ENCODE measurements around the gene ZP3.
"Not testable (repeated sequence)": the region's sequence is repeated elsewhere in the genome, so short reads cannot be mapped to it uniquely, and the experiment has no call there.

Gene ZP3

GRCh38 chr7:76395965-76396726 is 28.6 kb upstream of the ZP3 start:
- TF ChIP-seq POLR2A (IDR thresholded peaks at IDR 0.05; ENCODE audit: low read length): no peak
- no peak for TF ChIP-seq GATA1 (IDR thresholded peaks at IDR 0.05; ENCODE audit: low read depth, low read length)
- DNase-seq: peak in 1 of 2 experiments; percentile 41

GRCh38 chr7:76396864-76397263 is 27.9 kb upstream of the ZP3 start:
- TF ChIP-seq GATA1 (IDR thresholded peaks at IDR 0.05; ENCODE audit: low read depth, low read length) (no peak), POLR2A (IDR thresholded peaks at IDR 0.05; ENCODE audit: low read length) (no peak)
- no peak for DNase-seq

- DNase-seq: peak; percentile 87 to 89
- TF ChIP-seq POLR2A (IDR thresholded peaks at IDR 0.05; ENCODE audit: low read length): no peak
- TF ChIP-seq GATA1 (IDR thresholded peaks at IDR 0.05; ENCODE audit: low read depth, low read length): no peak
Observed at GRCh38 chr7:76397409-76398183, 27.2 kb upstream of the ZP3 start.

GRCh38 chr7:76400248-76400647 is 24.5 kb upstream of the ZP3 start:
- TF ChIP-seq GATA1 (IDR thresholded peaks at IDR 0.05; ENCODE audit: low read depth, low read length) (no peak), POLR2A (IDR thresholded peaks at IDR 0.05; ENCODE audit: low read length) (no peak)
- no peak for DNase-seq

- DNase-seq: not testable (repeated sequence)
Observed at GRCh38 chr7:76403097-76403496, 21.7 kb upstream of the ZP3 start.

- TF ChIP-seq POLR2A (IDR thresholded peaks at IDR 0.05; ENCODE audit: low read length) (no peak), GATA1 (IDR thresholded peaks at IDR 0.05; ENCODE audit: low read depth, low read length) (no peak)
- DNase-seq: no peak
Observed at GRCh38 chr7:76403780-76404494, 20.8 kb upstream of the ZP3 start.

- TF ChIP-seq GATA1 (IDR thresholded peaks at IDR 0.05; ENCODE audit: low read depth, low read length): no peak
- no peak for TF ChIP-seq POLR2A (IDR thresholded peaks at IDR 0.05; ENCODE audit: low read length)
- DNase-seq: no peak
Observed at GRCh38 chr7:76405738-76406137, 19.0 kb upstream of the ZP3 start.

GRCh38 chr7:76407718-76408117 is 17.0 kb upstream of the ZP3 start:
- no peak for TF ChIP-seq GATA1 (IDR thresholded peaks at IDR 0.05; ENCODE audit: low read depth, low read length)
- no peak for DNase-seq

- TF ChIP-seq GATA1 (IDR thresholded peaks at IDR 0.05; ENCODE audit: low read depth, low read length): no peak
- TF ChIP-seq POLR2A (IDR thresholded peaks at IDR 0.05; ENCODE audit: low read length): no peak
- DNase-seq: no peak
Observed at GRCh38 chr7:76408121-76408560, 16.6 kb upstream of the ZP3 start.

- no peak for TF ChIP-seq POLR2A (IDR thresholded peaks at IDR 0.05; ENCODE audit: low read length)
- TF ChIP-seq GATA1 (IDR thresholded peaks at IDR 0.05; ENCODE audit: low read depth, low read length): no peak
- no peak for DNase-seq
Observed at GRCh38 chr7:76409537-76409936, 15.2 kb upstream of the ZP3 start, which contains the start of gene SSC4D. SSC4D (minus strand) TSS chr7:76409697; CDS start chr7:76404439, 5,258 bp downstream.

- TF ChIP-seq GATA1 (IDR thresholded peaks at IDR 0.05; ENCODE audit: low read depth, low read length): no peak
- TF ChIP-seq POLR2A (IDR thresholded peaks at IDR 0.05; ENCODE audit: low read length): no peak
- DNase-seq: no peak
Observed at GRCh38 chr7:76411626-76412025, 13.1 kb upstream of the ZP3 start.

- TF ChIP-seq GATA1 (IDR thresholded peaks at IDR 0.05; ENCODE audit: low read depth, low read length) (no peak), POLR2A (IDR thresholded peaks at IDR 0.05; ENCODE audit: low read length) (no peak)
- DNase-seq: no peak
Observed at GRCh38 chr7:76412249-76412648, 12.5 kb upstream of the ZP3 start.

GRCh38 chr7:76417654-76418310 is 7.0 kb upstream of the ZP3 start:
- DNase-seq: not testable (repeated sequence)

GRCh38 chr7:76421097-76421496 is 3.7 kb upstream of the ZP3 start:
- DNase-seq: not testable (repeated sequence)

All from erythroblast (primary cell).